HEK293 (cell line): ENCODE data around the gene AOAH.

Experiments used
- CTCF ChIA-PET: fragments of 350-600 bp; formaldehyde crosslinking; extraction: SDS; loops from one replicate; lab custom pipeline; 2021; ENCODE audit warnings: antibody characterized with exemption; lab: Yijun Ruan, JAX
- POLR2A ChIA-PET: fragments of 300-600 bp; formaldehyde crosslinking; extraction: SDS; loops from one replicate; lab custom pipeline; 2020; ENCODE audit warnings: antibody characterized with exemption, inconsistent platforms; lab: Yijun Ruan, JAX
- H3K27ac ChIP-seq: fragments of 200-500 bp; sonication (Bioruptor generic); 2 replicates; pipeline ENCODE4 v1.5.1; 2014; ENCODE audit warnings: low read depth, low read length, control low read depth, inconsistent platforms; ENCODE audit errors: extremely low read depth
- H3K36me3 ChIP-seq, 2 experiments: fragments of 200-500 bp in 1 of 2; sonication (Bioruptor generic) in 1 of 2; 1 replicate in 1 of 2; 2 replicates in 1 of 2; pipeline ENCODE4 v1.5.1; 2014 to 2017; ENCODE audit warnings: inconsistent platforms in 2 of 2, low read length in 2 of 2; ENCODE audit not compliant: control insufficient read depth in 2 of 2, insufficient read depth in 1 of 2
- H3K4me1 ChIP-seq: fragments of 200-500 bp; sonication (Bioruptor generic); 2 replicates; pipeline ENCODE4 v1.5.1; 2014; ENCODE audit warnings: mild to moderate bottlenecking, low read length, inconsistent platforms; ENCODE audit not compliant: control insufficient read depth, insufficient read depth
- H3K4me3 ChIP-seq: 2 replicates; pipeline ENCODE4 v1.5.1; 2011; ENCODE audit warnings: low read depth, mild to moderate bottlenecking, control low read depth, low read length, moderate library complexity
- H3K9me3 ChIP-seq: fragments of 200-500 bp; sonication (Bioruptor generic); 2 replicates; pipeline ENCODE4 v1.5.1; 2014; ENCODE audit warnings: low read depth, low read length, inconsistent platforms; ENCODE audit not compliant: control insufficient read depth, insufficient read depth
- BCL11B ChIP-seq: fragments of 450-650 bp; formaldehyde crosslinking; IDR thresholded peaks from 2 replicates; pipeline ENCODE4 v1.5.1; 2016; ENCODE audit warnings: low read depth, missing biosample characterization, missing genetic modification characterization
- GLIS1 ChIP-seq: fragments of 450-650 bp; formaldehyde crosslinking; IDR thresholded peaks from 2 replicates; pipeline ENCODE4 v1.5.1; 2016; ENCODE audit warnings: missing biosample characterization, missing genetic modification characterization
- MZF1 ChIP-seq: fragments of 450-650 bp; formaldehyde crosslinking; IDR thresholded peaks from 2 replicates; pipeline ENCODE4 v1.5.1; 2017; ENCODE audit warnings: missing biosample characterization, missing genetic modification characterization, borderline replicate concordance
- PRDM1 ChIP-seq: fragments of 450-650 bp; formaldehyde crosslinking; IDR thresholded peaks from 2 replicates; pipeline ENCODE4; 2016; ENCODE audit warnings: missing biosample characterization, missing genetic modification characterization
- RBAK ChIP-seq: fragments of 450-650 bp; formaldehyde crosslinking; IDR thresholded peaks from 2 replicates; pipeline ENCODE4 v1.5.1; 2016; ENCODE audit warnings: missing biosample characterization, missing genetic modification characterization
- SETDB1 ChIP-seq: IDR thresholded peaks from one replicate; pipeline ENCODE4 v1.6.1; 2017; ENCODE audit warnings: mild to moderate bottlenecking, low read length, moderate library complexity, mixed read lengths; ENCODE audit not compliant: insufficient read length
- ZIC2 ChIP-seq: fragments of 450-650 bp; formaldehyde crosslinking; IDR thresholded peaks from 2 replicates; pipeline ENCODE4 v1.5.1; 2016; ENCODE audit warnings: missing biosample characterization, missing genetic modification characterization
- ZNF10 ChIP-seq: fragments of 450-650 bp; formaldehyde crosslinking; IDR thresholded peaks from 2 replicates; pipeline ENCODE4 v1.5.1; 2017; ENCODE audit warnings: missing biosample characterization, missing genetic modification characterization
- ZNF157 ChIP-seq: fragments of 450-650 bp; formaldehyde crosslinking; IDR thresholded peaks from 2 replicates; pipeline ENCODE4 v1.5.1; 2016; ENCODE audit warnings: missing biosample characterization, missing genetic modification characterization
- ZNF302 ChIP-seq: fragments of 450-650 bp; formaldehyde crosslinking; IDR thresholded peaks from 2 replicates; pipeline ENCODE4 v1.5.1; 2016; ENCODE audit warnings: missing biosample characterization, missing genetic modification characterization, low read depth
- ZNF433 ChIP-seq: fragments of 450-650 bp; formaldehyde crosslinking; IDR thresholded peaks from 2 replicates; pipeline ENCODE4 v1.5.1; 2016; ENCODE audit warnings: missing biosample characterization, missing genetic modification characterization, low read depth
- ZNF530 ChIP-seq: fragments of 450-650 bp; formaldehyde crosslinking; IDR thresholded peaks from 2 replicates; pipeline ENCODE4 v1.5.1; 2016; ENCODE audit warnings: low read depth, missing biosample characterization, missing genetic modification characterization
- ZNF776 ChIP-seq: fragments of 450-650 bp; formaldehyde crosslinking; IDR thresholded peaks from 2 replicates; pipeline ENCODE4 v1.5.0; 2017; ENCODE audit warnings: missing biosample characterization, missing genetic modification characterization, borderline replicate concordance
- ZNF792 ChIP-seq: fragments of 450-650 bp; formaldehyde crosslinking; IDR thresholded peaks from 2 replicates; pipeline ENCODE4 v1.5.1; 2016; ENCODE audit warnings: missing biosample characterization, missing genetic modification characterization
- ZSCAN23 ChIP-seq: fragments of 450-650 bp; formaldehyde crosslinking; IDR thresholded peaks from 2 replicates; pipeline ENCODE4 v1.5.1; 2016; ENCODE audit warnings: missing biosample characterization, missing genetic modification characterization
- ZSCAN30 ChIP-seq: fragments of 450-650 bp; IDR thresholded peaks from 2 replicates; pipeline ENCODE4 v1.5.1; 2018; ENCODE audit warnings: missing biosample characterization, mild to moderate bottlenecking, missing genetic modification characterization, moderate library complexity
- ZXDB ChIP-seq: fragments of 450-650 bp; formaldehyde crosslinking; IDR thresholded peaks from 2 replicates; pipeline ENCODE4 v1.5.1; 2016; ENCODE audit warnings: missing biosample characterization, missing genetic modification characterization
- TF ChIP-seq, protein P1 (sequence below): fragments of 450-650 bp; formaldehyde crosslinking; IDR thresholded peaks from 2 replicates; pipeline ENCODE4 v1.5.1; 2016; ENCODE audit warnings: missing biosample characterization, missing genetic modification characterization
- TF ChIP-seq, protein P2 (sequence below): fragments of 450-650 bp; formaldehyde crosslinking; IDR thresholded peaks from 2 replicates; pipeline ENCODE4 v1.5.1; 2016; ENCODE audit warnings: missing biosample characterization, missing genetic modification characterization
- TF ChIP-seq, protein P3 (sequence below): fragments of 450-650 bp; formaldehyde crosslinking; IDR thresholded peaks from 2 replicates; pipeline ENCODE4 v1.5.1; 2017; ENCODE audit warnings: missing biosample characterization, missing genetic modification characterization
- TF ChIP-seq, protein P4 (sequence below): fragments of 450-650 bp; formaldehyde crosslinking; IDR thresholded peaks from 2 replicates; pipeline ENCODE4 v1.5.1; 2016; ENCODE audit warnings: missing biosample characterization, missing genetic modification characterization
- TF ChIP-seq, protein P5 (sequence below): fragments of 450-650 bp; formaldehyde crosslinking; IDR thresholded peaks from 2 replicates; pipeline ENCODE4 v1.5.1; 2016; ENCODE audit warnings: missing biosample characterization, missing genetic modification characterization

The AOAH gene

DNA sequence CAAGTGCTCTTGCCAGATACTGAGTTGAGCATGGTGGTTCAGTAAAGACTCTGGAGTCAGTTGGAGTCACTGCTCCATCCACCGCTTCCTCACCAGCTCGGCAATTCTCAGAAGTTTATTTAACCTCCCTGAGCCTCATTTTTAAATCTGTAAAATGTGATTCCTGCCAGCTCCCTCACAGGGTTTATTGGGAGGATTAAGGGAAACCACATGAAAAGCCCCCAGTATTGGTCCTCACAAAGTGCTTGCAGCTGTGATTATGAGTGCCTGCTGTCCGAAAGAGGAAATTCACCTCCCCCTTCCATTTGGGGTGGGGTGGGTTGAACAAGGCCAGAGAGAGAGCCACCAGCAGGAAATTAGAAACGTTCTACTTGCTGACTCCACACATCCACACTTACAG, 99.0 kb downstream of the AOAH start:
- Histone ChIP-seq H3K36me3 (no peaks in the 10 kb centered on the region), H3K27ac (no peak overlapping the region), H3K4me1 (no peaks in the 10 kb centered on the region), H3K4me3 (no peak overlapping the region), H3K9me3 (no peaks in the 10 kb centered on the region)
- ChIA-PET POLR2A (no interaction called here), CTCF (no interaction called here)
- TF ChIP-seq ZSCAN23 (no peak), GLIS1 (tag by site-specific recombination) (peak; percentile 99), ZIC2 (tag by site-specific recombination) (peak; percentile 79)

DNA sequence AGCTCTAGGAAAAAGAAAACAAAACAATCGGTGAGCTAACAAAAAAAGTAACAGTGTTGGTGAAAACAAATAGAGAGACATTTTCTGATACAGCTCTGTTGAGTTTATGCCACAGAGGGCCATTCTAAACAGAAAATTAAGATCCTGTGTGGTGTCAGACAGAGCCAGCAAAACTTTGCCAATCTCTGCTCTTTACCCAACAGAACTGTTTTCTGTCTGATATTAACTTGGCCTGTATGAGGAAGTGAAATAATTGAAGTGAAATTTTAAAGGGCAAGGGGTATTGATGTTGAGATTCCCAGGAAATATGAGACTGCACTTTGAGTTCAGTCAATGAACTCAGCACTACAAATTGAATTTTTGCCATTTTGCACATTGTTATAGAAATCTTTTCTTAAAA, 101.0 kb downstream of the AOAH start:
- Histone ChIP-seq H3K9me3 (no peaks in the 10 kb centered on the region), H3K4me3 (no peak overlapping the region), H3K4me1 (no peaks in the 10 kb centered on the region), H3K36me3 (no peaks in the 10 kb centered on the region), H3K27ac (no peak overlapping the region)
- ChIA-PET CTCF (interaction anchor here (0.6 kb wide), 2 partner anchors 8 to 13 kb away, joined by 3 to 4 read pairs; no protein-coding TSS in a partner anchor), POLR2A (no interaction called here)
- TF ChIP-seq SETDB1 = no peak
- TF ChIP-seq ZXDB (tag by site-specific recombination) = no peak
- no peak for TF ChIP-seq ZNF792 (tag by site-specific recombination)
- no peak for TF ChIP-seq BCL11B

DNA sequence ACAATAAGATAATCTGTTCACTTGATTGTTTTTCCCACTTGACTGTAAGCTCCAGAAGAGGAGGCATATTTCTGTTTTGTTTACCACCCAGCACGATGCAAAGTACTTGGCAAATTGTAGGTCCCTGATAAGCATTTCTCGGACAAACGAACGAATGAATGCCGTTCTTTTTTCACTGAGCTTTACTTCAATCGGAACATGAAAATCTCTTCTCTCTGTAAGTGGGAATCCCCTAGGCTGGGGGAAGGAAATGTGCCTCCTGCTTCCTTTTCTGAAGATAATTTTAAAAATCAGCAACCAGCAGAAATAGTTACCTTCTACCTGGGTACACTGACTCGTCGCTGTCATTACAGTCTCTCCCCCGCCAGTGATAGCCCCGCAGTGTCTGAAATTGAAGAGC, 102.9 kb downstream of the AOAH start:
- Histone ChIP-seq H3K4me3 (no peak overlapping the region), H3K9me3 (no peaks in the 10 kb centered on the region), H3K36me3 (no peaks in the 10 kb centered on the region), H3K4me1 (no peaks in the 10 kb centered on the region), H3K27ac (no peak overlapping the region)
- ChIA-PET POLR2A (no interaction called here), CTCF (interaction anchor here (0.7 kb wide), 1 partner anchor 595 kb away, joined by 3 read pairs; no protein-coding TSS in a partner anchor)
- TF ChIP-seq, protein P1, sequence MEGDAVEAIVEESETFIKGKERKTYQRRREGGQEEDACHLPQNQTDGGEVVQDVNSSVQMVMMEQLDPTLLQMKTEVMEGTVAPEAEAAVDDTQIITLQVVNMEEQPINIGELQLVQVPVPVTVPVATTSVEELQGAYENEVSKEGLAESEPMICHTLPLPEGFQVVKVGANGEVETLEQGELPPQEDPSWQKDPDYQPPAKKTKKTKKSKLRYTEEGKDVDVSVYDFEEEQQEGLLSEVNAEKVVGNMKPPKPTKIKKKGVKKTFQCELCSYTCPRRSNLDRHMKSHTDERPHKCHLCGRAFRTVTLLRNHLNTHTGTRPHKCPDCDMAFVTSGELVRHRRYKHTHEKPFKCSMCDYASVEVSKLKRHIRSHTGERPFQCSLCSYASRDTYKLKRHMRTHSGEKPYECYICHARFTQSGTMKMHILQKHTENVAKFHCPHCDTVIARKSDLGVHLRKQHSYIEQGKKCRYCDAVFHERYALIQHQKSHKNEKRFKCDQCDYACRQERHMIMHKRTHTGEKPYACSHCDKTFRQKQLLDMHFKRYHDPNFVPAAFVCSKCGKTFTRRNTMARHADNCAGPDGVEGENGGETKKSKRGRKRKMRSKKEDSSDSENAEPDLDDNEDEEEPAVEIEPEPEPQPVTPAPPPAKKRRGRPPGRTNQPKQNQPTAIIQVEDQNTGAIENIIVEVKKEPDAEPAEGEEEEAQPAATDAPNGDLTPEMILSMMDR (tag by site-specific recombination) = no peak

DNA sequence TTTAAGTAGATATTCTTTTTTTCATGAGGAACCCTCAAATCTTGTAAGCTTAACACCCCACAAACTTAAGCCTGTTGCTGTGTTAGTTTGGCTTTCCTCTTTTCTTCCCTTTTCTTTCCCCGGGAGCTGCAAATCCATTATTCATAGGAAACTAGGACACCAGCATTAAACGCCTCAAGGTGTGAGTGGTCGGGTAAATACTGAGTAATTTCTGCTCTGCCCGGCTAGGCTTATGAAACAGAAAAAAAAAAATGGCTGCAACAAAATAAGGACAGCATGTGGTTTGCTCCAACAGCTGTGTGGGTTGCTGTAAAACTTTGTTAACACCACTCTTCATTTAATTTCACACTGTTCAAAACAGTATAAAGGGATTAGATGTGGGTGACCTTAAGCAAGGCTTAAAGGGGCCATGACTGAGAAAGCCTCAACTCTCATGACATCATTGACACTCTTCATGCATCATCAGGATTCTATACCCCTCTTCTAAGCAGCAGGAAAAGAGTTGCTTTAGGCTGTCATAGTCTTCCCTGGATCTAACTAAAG, 104.1 kb downstream of the AOAH start:
- H3K36me3 ChIP-seq = no peaks in the 10 kb centered on the region
- H3K27ac ChIP-seq = no peak overlapping the region
- H3K4me3 ChIP-seq = no peak overlapping the region
- ChIA-PET CTCF (interaction anchor here (0.5 kb wide), 1 partner anchor 1108 kb away, joined by 3 read pairs; no protein-coding TSS in a partner anchor), POLR2A (no interaction called here)
- H3K4me1 ChIP-seq = no peaks in the 10 kb centered on the region
- H3K9me3 ChIP-seq = no peaks in the 10 kb centered on the region
- TF ChIP-seq ZIC2 (tag by site-specific recombination) (no peak), ZNF530 (tag by site-specific recombination) (no peak), ZNF10 (tag by site-specific recombination) (no peak), ZSCAN23 (no peak), RBAK (no peak), PRDM1 (no peak), ZNF302 (tag by site-specific recombination) (no peak), MZF1 (no peak), ZSCAN30 (no peak), ZNF157 (tag by site-specific recombination) (no peak), ZNF776 (tag by site-specific recombination) (no peak), ZNF433 (no peak)
- TF ChIP-seq, protein P2, sequence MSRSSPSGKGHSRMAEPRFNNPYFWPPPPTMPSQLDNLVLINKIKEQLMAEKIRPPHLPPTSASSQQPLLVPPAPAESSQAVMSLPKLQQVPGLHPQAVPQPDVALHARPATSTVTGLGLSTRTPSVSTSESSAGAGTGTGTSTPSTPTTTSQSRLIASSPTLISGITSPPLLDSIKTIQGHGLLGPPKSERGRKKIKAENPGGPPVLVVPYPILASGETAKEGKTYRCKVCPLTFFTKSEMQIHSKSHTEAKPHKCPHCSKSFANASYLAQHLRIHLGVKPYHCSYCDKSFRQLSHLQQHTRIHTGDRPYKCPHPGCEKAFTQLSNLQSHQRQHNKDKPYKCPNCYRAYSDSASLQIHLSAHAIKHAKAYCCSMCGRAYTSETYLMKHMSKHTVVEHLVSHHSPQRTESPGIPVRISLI = no peak
- TF ChIP-seq, protein P3, sequence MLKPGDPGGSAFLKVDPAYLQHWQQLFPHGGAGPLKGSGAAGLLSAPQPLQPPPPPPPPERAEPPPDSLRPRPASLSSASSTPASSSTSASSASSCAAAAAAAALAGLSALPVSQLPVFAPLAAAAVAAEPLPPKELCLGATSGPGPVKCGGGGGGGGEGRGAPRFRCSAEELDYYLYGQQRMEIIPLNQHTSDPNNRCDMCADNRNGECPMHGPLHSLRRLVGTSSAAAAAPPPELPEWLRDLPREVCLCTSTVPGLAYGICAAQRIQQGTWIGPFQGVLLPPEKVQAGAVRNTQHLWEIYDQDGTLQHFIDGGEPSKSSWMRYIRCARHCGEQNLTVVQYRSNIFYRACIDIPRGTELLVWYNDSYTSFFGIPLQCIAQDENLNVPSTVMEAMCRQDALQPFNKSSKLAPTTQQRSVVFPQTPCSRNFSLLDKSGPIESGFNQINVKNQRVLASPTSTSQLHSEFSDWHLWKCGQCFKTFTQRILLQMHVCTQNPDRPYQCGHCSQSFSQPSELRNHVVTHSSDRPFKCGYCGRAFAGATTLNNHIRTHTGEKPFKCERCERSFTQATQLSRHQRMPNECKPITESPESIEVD (tag by site-specific recombination) = no peak
- TF ChIP-seq, protein P4, sequence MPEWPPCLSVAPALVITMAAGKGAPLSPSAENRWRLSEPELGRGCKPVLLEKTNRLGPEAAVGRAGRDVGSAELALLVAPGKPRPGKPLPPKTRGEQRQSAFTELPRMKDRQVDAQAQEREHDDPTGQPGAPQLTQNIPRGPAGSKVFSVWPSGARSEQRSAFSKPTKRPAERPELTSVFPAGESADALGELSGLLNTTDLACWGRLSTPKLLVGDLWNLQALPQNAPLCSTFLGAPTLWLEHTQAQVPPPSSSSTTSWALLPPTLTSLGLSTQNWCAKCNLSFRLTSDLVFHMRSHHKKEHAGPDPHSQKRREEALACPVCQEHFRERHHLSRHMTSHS (tag by site-specific recombination) = no peak
- TF ChIP-seq, protein P5, sequence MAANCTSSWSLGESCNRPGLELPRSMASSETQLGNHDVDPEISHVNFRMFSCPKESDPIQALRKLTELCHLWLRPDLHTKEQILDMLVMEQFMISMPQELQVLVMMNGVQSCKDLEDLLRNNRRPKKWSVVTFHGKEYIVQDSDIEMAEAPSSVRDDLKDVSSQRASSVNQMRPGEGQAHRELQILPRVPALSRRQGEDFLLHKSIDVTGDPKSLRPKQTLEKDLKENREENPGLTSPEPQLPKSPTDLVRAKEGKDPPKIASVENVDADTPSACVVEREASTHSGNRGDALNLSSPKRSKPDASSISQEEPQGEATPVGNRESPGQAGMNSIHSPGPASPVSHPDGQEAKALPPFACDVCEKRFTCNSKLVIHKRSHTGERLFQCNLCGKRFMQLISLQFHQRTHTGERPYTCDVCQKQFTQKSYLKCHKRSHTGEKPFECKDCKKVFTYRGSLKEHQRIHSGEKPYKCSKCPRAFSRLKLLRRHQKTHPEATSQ (tag by site-specific recombination) = no peak
